H54 (cell line): ENCODE results near the gene SARDH.
"Not testable (repeated sequence)": the region's sequence is repeated elsewhere in the genome, so short reads cannot be mapped to it uniquely, and the experiment has no call there.

Experiments
- DNase-seq: peaks from one replicate; pipeline ENCODE4 v3.0.0; 2011; ENCODE audit warnings: low spot score, mixed read lengths; ENCODE audit not compliant: insufficient read length
- FAIRE-seq: peaks from 3 replicates; lab custom pipeline; 2011; peaks lifted over from hg19 to GRCh38; lab: Jason Lieb, UNC
- POLR2A ChIP-seq: IDR thresholded peaks from 2 replicates; pipeline ENCODE4 v1.6.1; 2011; ENCODE audit warnings: low read depth, mild to moderate bottlenecking, low read length

The SARDH gene

GRCh38 chr9:133635533-133636531, 102.3 kb downstream of the SARDH start, which contains the start of gene DBH:
Gene DBH (plus strand): TSS chr9:133636363. CDS start chr9:133636372, 9 bp downstream.
- no peak for TF ChIP-seq POLR2A
- no peak for FAIRE-seq

DNA sequence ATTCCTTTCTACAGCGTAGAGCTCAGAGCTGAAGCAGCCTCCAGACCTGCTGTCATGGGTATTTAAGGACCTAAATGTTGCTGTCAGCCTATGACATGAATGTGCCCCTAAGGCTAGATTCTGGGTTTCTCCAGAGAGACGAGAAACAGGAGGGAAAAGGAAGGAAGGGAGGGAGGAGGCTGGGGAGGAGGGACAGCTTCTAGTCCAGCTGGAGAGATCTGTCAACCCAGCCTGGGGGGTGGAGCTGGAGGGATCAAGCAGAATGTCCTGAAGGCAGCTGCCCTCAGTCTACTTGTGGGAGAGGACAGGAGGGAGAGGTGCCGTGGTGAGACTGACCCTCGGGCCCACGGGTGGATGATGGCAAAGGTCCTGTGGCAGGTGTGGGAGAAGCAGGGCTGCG, 103.1 kb downstream of the SARDH start:
- DNase-seq (no peak), FAIRE-seq (no peak)
- no peak for TF ChIP-seq POLR2A

More at GRCh38 chr9:133635533-133636531, 102.3 kb downstream of the SARDH start, which contains the start of gene DBH:
- no peak for DNase-seq

DNA sequence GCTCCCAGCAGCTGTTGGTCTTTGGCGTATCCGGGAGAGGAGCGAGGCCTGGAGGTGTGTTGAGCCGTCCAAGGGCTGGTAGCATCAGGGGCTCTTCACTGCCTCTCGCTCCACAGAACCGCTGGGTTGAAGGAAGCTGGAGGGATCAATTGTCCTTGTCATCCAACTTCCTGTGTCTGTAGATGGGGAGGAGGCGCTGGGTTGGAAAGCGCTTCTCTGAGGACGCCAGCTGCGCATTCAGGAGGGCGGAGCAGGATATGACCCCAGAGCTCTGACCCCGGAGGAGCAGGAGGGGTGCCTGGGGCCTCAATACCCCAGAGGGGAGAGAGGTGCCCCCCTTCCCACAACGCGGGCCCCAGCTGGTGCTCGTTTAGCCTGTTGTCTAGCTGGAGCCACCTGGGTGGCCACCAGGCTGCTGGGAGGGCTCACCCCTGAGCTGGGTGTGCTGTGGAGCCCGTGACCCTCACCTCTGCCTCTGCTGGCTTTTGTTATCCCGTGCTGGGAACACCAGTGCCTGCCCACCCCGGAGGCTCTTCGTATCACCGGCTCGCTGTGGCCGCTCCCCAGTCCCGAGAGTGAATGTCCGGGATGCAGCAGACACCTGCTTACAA, 104.0 kb downstream of the SARDH start:
- DNase-seq, result no peak
- no peak for FAIRE-seq

GRCh38 chr9:133633681-133634080, 104.5 kb downstream of the SARDH start:
- no peak for TF ChIP-seq POLR2A
- DNase-seq, result no peak
- FAIRE-seq, result no peak

More for the DNA sequence above, 104.0 kb downstream of the SARDH start:
- no peak for TF ChIP-seq POLR2A

DNA sequence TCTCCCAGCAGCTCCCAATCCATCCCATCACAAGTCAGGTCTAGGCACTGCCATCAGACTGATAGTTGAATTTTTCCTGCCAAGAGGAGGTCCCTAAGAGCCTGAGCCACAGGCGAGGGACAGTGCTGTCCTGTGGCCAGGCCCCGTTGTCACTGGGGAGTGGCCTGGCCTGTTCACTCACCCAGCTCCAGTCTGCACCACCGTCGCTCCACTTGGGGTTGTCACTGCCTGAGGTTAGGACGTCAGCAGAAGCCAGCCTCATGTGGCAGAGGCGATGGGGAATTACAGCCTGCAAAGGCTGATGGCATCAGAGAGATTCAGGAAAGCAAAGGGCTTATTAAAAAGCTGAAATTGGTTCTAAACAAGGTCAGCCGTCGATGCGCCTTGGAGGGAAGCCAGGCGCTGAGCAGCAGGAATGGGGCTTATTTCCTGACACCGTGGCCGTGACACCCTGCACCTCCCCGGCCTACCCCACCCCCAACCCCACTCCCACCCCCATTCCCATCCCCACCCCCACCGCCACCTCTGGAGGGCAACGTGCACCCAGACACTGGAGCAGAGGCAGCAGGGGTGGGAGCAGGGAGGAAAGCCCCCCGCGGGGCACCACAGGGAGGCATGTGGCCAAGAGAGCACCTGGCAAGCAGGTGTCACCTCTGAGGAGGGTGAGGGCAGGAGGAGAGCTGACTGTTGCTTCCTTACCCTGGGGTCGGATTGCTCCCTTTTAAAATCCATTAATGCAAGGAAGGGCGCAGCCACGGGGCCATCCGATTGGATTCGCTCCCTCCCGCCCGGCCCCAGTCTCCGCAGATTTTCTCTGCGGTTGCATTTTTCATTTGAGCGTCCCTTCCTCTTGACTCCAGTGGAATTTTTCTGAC, 105.1 kb downstream of the SARDH start:
- no peak for TF ChIP-seq POLR2A
- DNase-seq, result no peak

GRCh38 chr9:133631111-133631510, 107.0 kb downstream of the SARDH start:
- DNase-seq (no peak), FAIRE-seq (no peak)
- no peak for TF ChIP-seq POLR2A

More for the DNA sequence above, 105.1 kb downstream of the SARDH start:
- no peak for FAIRE-seq

DNA sequence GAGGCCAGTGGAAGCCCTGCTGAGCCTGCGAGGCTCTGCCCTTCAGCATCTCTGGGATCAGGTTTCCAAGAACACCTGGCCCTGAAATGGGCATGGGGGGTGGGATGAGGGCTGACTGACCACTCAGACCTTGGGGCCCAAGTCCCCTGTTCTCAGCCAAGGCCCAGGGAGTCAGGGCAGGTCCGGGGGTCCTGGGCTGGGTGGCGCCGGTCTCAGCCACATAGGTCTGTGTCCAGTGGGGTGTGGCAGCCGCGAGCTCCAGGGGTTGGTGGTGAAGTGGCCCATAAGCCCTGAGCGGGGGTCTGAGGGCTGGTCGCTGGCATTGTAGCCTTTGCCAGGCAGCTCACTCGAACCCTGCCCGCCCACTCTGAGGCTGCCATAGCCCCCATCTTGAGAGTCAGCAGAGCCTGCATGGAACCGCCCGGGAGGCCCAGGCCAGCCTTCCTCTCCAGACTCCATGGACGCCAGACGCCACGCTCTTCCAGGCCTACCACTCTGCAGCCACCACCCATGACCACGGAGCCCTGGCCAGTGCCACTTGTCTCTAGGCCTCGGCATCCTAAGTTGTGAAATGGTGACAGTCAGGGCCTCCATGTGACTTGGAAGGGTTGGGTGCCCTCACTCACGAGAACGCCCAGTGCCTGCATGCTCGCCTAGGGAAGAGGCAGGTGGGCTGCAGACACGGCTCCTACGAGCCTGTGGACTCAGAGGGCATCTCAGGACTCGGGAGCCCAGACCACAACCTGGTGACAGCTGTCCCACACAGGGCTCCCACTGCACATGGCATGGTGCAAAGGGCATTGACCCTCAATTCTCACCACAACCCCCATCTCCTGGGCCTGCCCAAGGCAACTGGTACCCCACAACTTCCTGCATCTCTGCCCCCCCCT, 108.7 kb downstream of the SARDH start:
- FAIRE-seq (no peak), DNase-seq (no peak)
- no peak for TF ChIP-seq POLR2A

DNA sequence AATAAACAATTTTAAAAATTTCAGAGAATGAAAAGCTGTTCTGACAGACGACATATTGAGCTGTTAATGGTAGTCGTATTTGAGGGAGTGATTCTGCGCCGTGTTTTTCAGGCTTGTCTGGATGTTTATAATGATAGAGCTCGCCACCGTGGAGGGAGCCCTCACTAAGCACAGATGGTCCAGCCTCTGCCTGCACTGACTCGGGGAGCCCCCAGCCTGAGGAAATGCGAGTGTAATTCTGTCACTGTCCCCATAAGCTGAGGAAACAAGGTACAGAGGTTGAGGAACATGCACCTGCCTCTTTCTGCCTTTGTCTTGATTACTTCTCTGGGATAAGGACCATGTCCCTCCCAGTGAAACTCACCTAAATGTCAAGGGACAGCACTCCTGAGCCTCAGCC, 109.4 kb downstream of the SARDH start:
- no peak for FAIRE-seq
- DNase-seq, result no peak

DNA sequence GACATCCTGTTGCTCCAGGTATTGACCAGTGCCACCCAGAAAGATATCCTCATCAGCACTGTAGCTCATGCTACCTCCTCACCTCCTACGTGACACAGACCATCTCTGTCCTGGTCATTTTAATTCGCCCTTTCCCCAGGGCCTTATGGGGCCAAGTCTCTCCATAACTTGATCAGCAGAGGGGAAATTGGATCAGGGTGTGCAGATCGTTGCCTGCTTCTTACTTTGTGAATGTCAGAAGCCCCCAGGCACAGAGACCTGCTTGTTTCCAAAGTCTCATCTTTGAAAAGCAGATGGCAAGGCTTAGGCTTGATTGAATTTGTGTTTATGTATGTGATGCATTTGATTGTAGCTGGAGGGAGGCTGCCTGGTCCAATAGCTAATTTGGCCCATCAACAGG, 110.8 kb downstream of the SARDH start:
- TF ChIP-seq POLR2A, result no peak
- FAIRE-seq (no peak), DNase-seq (no peak)

More for the DNA sequence above, 109.4 kb downstream of the SARDH start:
- no peak for TF ChIP-seq POLR2A

GRCh38 chr9:133626008-133626407, 112.1 kb downstream of the SARDH start:
- not testable (repeated sequence) for DNase-seq, FAIRE-seq

DNA sequence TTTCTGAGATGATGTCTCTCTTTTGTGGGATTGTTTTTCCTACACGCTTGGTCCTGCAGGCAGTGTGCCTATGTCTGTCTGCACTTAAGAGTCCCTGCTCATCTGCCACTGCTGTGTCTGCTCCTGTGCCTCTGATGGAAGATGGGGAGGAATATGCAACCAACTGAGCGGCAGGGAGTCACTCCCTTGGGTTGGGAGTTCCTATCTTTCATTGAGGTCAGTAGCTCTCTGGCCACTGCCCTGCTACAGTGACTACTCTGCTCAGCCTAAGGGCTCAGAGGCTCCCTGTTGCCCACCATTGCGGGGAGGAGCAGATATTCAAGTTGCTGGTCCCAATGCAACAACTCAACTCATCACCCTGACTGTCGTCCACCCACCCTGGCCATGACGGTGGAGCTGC, 115.6 kb downstream of the SARDH start:
- DNase-seq, result no peak
- no peak for TF ChIP-seq POLR2A
- FAIRE-seq, result no peak

- DNase-seq (no peak), FAIRE-seq (no peak)
- no peak for TF ChIP-seq POLR2A
Measured at GRCh38 chr9:133621725-133622267, 116.4 kb downstream of the SARDH start.
